Esophagus muscularis mucosa (tissue), 4 donors: ENCODE data around the gene CHCHD6. TPM values are rescaled to one million over a fixed set of nuclear protein-coding genes. Genes with fewer than 3 reads are reported as not detected.

ENCODE experiments used
- DNase-seq: peaks from one replicate; pipeline ENCODE4 v3.0.0-alpha.2; 2017; ENCODE audit errors: extremely low spot score
- H3K27ac ChIP-seq, 4 donors: fragments of 200-600 bp; sonication (generic); replicated peaks in 1 of 4; 1 replicate in 3 of 4; 2 replicates in 1 of 4; pipeline ENCODE4 v1.5.1; 2016 to 2019; ENCODE audit warnings: mild to moderate bottlenecking in 1 of 4
- H3K27me3 ChIP-seq, 4 donors: fragments of 200-600 bp; sonication (generic); one replicate each; pipeline versions ENCODE4 v1.5.1 to v1.6.0; 2016 to 2019
- H3K36me3 ChIP-seq, 4 donors: fragments of 200-600 bp; sonication (generic); one replicate each; pipeline ENCODE4 v1.5.1; 2016 to 2019
- H3K4me1 ChIP-seq, 4 donors: fragments of 200-600 bp; sonication (generic); one replicate each; pipeline ENCODE4 v1.5.1; 2016 to 2019
- H3K4me3 ChIP-seq, 4 donors: fragments of 200-600 bp; sonication (generic); 1 replicate in 2 of 4; 2 replicates in 2 of 4; pipeline ENCODE4 v1.5.1; 2016 to 2019; ENCODE audit warnings: mild to moderate bottlenecking in 4 of 4, moderate library complexity in 1 of 4
- H3K9me3 ChIP-seq, 4 donors: fragments of 200-600 bp; sonication (generic); 1 replicate in 3 of 4; 2 replicates in 1 of 4; pipeline ENCODE4 v1.5.1; 2016 to 2019
- EP300 ChIP-seq: sonication (generic); formaldehyde crosslinking; IDR thresholded peaks from one replicate; pipeline ENCODE4 v1.6.1; 2017; ENCODE audit warnings: antibody characterized with exemption
- POLR2A ChIP-seq: fragments of 450-650 bp; IDR thresholded peaks from one replicate; pipeline ENCODE4 v1.6.1; 2017; ENCODE audit warnings: antibody characterized with exemption, moderate library complexity, mild to moderate bottlenecking, low read depth
- POLR2AphosphoS5 ChIP-seq, 2 donors: sonication (generic); formaldehyde crosslinking; IDR thresholded peaks; one replicate each; pipeline ENCODE4 v1.6.1; 2017; ENCODE audit warnings: antibody characterized with exemption in 2 of 2
- WGBS: methylation state at CpG from one replicate; pipeline ENCODE4 v1.1.5; 2018; 5-methylcytosine and 5-hydroxymethylcytosine counted together
- intact Hi-C: fragments of 100-400 bp; cut with DNase I; formaldehyde crosslinking; loops from one replicate; pipeline ENCODE4 v1.15.1; 2023
- total RNA-seq, 4 donors: library from RNA; depleted of rRNA; stranded (reverse); fragments of >200 nt; gene quantifications; one replicate each; pipeline versions ENCODE4 v1.1.0 to v1.2.1, GENCODE V29; 2016
- TF ChIP-seq, protein P1 (sequence below), 3 experiments: fragments of 200-600 bp in 2 of 3; fragments of 450-650 bp in 1 of 3; sonication (generic) in 2 of 3; IDR thresholded peaks; one replicate each; pipeline ENCODE4 v1.5.1; 2017 to 2019; ENCODE audit warnings: antibody characterized with exemption in 3 of 3, mild to moderate bottlenecking in 2 of 3, moderate library complexity in 1 of 3

Gene CHCHD6
- total RNA-seq, 4 donors from 2014 or later: 10.3 to 13.4 (median 12.1) TPM

DNA sequence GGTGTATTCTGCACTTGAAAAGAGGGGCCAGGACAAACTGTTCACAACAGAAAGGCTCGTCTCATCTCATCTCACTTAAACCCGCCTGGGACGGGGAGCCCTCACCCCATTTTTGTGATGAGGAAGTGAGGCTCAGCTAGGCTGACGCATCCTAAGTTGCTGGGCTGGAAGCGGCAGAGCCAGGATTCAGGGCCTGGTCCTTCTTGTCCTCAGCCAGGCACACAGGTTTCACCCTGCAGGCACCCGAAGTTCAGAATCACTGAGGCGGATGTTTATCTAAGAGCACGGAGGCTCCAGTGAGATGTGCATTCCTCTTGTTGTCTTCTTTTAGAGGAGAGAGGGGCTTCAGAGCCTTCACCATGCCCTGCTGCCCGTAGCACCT is 227.8 kb downstream of the CHCHD6 start:
- Histone ChIP-seq H3K4me1 (peaks cover 10 to 25% (median 22%) of the 10 kb centered on the region in 4 donors), H3K27me3 (no peaks in the 10 kb centered on the region), H3K9me3 (no peaks in the 10 kb centered on the region), H3K36me3 (no peaks in the 10 kb centered on the region), H3K4me3 (no peak overlapping the region), H3K27ac (no peak overlapping the region)
- intact Hi-C loops: no loop called here
- TF ChIP-seq POLR2AphosphoS5 (IDR thresholded peaks at IDR 0.05) (no peak), POLR2A (no peak), EP300 (no peak)
- TF ChIP-seq, protein P1, sequence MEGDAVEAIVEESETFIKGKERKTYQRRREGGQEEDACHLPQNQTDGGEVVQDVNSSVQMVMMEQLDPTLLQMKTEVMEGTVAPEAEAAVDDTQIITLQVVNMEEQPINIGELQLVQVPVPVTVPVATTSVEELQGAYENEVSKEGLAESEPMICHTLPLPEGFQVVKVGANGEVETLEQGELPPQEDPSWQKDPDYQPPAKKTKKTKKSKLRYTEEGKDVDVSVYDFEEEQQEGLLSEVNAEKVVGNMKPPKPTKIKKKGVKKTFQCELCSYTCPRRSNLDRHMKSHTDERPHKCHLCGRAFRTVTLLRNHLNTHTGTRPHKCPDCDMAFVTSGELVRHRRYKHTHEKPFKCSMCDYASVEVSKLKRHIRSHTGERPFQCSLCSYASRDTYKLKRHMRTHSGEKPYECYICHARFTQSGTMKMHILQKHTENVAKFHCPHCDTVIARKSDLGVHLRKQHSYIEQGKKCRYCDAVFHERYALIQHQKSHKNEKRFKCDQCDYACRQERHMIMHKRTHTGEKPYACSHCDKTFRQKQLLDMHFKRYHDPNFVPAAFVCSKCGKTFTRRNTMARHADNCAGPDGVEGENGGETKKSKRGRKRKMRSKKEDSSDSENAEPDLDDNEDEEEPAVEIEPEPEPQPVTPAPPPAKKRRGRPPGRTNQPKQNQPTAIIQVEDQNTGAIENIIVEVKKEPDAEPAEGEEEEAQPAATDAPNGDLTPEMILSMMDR (IDR thresholded peaks at IDR 0.05): no peak
- no peak for DNase-seq
- 87% methylated on average over 6 of the region's 9 CpGs for WGBS

DNA sequence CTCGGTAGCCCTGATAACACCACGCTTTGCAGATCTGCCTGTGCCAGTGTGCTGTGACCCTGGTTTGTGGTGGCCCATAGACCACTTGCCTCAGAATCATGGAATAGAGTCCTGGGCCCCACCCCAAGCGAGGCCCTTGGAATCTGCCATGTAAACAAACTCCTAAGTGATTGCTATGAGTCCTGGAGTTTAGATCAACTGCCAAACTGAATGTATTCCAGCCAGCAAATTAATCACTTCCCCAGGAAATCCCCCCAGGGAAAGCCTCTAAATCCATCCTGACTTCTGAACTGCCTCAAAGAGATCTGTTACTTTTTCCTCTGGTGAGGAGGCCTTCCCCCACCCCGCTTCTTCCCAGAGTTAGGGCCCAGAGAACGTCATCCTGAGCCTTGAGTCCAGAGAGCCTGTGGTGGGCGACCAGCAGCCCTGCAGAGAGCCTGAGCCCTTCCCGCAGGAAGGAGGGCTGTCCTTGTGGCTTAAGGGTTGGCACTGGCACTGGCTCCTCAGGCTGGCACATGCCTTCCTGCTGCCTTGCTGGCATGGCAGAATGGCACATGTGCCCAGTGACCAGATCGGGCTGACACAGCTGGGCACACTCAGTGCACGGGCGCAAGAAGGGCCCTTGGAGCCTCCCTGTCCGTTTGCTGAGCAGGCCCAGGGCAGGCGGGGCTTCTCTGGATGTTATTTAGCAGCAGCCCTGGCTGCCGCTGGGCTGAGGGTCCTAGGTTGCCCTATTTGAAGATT is 228.3 kb downstream of the CHCHD6 start:
- Histone ChIP-seq H3K36me3 (no peaks in the 10 kb centered on the region), H3K4me3 (no peak overlapping the region), H3K9me3 (no peaks in the 10 kb centered on the region), H3K27ac (no peak overlapping the region), H3K27me3 (no peaks in the 10 kb centered on the region), H3K4me1 (peaks cover 6 to 20% (median 19%) of the 10 kb centered on the region in 4 donors)
- no peak for DNase-seq
- intact Hi-C loops: no loop called here
- 74% methylated on average over 8 of the region's 13 CpGs for WGBS
- TF ChIP-seq POLR2AphosphoS5 (IDR thresholded peaks at IDR 0.05) (no peak), EP300 (no peak), POLR2A (no peak)
- TF ChIP-seq, protein P1 (IDR thresholded peaks at IDR 0.05): no peak

DNA sequence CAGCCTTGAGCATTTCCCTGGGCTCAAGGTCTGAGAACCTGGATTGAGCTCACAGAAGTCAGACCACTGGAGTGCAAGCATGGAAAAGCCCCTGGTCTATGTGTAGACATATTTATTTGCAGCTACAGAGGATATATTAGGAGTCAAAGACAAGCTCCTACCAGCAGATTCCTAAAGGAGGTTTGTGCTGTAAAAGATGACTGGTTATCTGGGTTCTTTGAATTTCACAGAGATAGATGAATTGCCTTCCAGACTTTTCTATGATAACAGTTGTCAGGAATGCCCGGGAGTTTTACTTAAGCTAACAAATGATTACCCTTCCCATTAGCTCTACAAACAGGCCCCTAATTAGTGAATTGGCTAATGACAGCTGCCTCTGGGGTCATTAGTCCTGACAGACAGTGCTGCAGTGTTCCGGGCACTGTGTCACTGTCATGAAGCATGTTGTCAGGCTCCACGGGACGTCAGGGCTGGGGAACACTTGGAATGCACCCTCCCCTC is 230.0 kb downstream of the CHCHD6 start:
- H3K36me3 ChIP-seq: no peaks in the 10 kb centered on the region
- TF ChIP-seq POLR2AphosphoS5 (IDR thresholded peaks at IDR 0.05): no peak
- H3K4me1 ChIP-seq: peaks cover 17 to 33% (median 21%) of the 10 kb centered on the region in 4 donors
- no peaks in the 10 kb centered on the region for H3K9me3 ChIP-seq
- H3K27ac ChIP-seq: no peak overlapping the region
- WGBS: 47% methylated on average over 4 of the region's 4 CpGs
- no peak overlapping the region for H3K4me3 ChIP-seq
- DNase-seq: no peak
- intact Hi-C loops: no loop called here
- no peaks in the 10 kb centered on the region for H3K27me3 ChIP-seq

DNA sequence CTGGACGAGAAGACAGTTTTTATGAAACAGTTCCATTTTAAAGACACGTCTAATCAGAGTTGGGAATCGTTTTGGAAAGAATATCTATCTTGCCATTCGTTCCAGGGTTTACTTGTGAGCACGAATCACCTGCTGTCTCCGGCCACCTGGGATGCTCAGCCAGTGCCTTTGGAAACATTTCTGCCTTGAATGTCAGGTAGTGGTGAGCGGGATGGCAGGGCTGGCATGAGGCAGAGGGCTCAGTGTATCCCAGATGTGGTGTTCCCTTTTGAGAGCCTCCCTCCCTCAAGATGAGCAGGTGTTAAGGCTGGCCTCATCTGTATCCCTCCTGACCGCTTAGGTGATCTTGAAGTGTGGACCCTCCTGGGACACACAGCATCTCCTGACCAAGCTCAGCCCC is 231.0 kb downstream of the CHCHD6 start:
- Histone ChIP-seq H3K4me1 (peaks cover 19 to 33% (median 22%) of the 10 kb centered on the region in 4 donors), H3K27me3 (no peaks in the 10 kb centered on the region), H3K27ac (no peak overlapping the region), H3K36me3 (no peaks in the 10 kb centered on the region), H3K4me3 (no peak overlapping the region), H3K9me3 (no peaks in the 10 kb centered on the region)
- TF ChIP-seq EP300 (no peak), POLR2AphosphoS5 (IDR thresholded peaks at IDR 0.05) (no peak), POLR2A (no peak)
- TF ChIP-seq, protein P1 (IDR thresholded peaks at IDR 0.05): no peak
- DNase-seq: no peak
- intact Hi-C loops: no loop called here
- WGBS: 94% methylated on average over 8 of the region's 8 CpGs

DNA sequence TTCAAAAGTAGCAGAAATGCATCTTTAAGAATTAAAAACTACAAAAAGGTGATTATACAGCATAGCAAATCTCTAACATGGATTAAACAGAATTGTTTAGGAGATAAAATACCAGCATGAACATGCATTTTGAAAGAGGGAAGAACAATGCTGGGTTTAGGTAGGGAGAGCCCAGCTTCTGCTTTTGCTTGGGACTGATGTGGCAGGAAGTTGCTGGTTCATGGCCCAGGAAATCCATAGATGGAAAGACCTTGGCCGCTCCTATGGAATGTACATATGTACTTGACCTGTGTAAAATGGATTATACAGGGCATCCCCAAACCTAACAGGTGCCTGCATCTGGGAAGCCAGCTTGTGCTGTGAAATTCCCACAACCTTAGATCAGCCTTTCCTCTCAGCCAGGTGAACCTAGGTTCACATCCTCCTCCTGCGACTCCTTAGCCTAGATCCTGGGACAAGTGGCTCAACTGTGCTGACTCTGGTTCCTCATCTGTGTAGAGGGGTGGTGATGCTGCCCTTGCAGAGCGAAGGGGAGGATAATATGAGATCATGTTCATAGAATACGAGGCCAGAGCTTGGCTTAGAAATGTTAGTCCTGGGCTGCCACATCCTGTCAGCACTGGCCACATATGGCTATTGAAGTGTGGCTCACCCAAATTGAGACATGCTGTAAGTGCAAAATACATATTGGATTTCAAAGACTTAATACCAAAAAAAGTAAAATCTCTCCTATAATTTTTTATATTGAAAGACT is 231.9 kb downstream of the CHCHD6 start:
- DNase-seq: no peak
- H3K27me3 ChIP-seq: no peaks in the 10 kb centered on the region
- H3K27ac ChIP-seq: no peak overlapping the region
- H3K36me3 ChIP-seq: no peaks in the 10 kb centered on the region
- intact Hi-C loops: no loop called here
- TF ChIP-seq POLR2AphosphoS5 (IDR thresholded peaks at IDR 0.05): no peak
- no peak for TF ChIP-seq POLR2A
- no peak for TF ChIP-seq EP300
- TF ChIP-seq, protein P1 (IDR thresholded peaks at IDR 0.05): no peak
- H3K9me3 ChIP-seq: no peaks in the 10 kb centered on the region
- no peak overlapping the region for H3K4me3 ChIP-seq
- 85% methylated on average over 4 of the region's 4 CpGs for WGBS
- H3K4me1 ChIP-seq: peaks cover 19 to 33% (median 22%) of the 10 kb centered on the region in 4 donors
